Measurements from ENCODE around the gene DHX58.

DNA sequence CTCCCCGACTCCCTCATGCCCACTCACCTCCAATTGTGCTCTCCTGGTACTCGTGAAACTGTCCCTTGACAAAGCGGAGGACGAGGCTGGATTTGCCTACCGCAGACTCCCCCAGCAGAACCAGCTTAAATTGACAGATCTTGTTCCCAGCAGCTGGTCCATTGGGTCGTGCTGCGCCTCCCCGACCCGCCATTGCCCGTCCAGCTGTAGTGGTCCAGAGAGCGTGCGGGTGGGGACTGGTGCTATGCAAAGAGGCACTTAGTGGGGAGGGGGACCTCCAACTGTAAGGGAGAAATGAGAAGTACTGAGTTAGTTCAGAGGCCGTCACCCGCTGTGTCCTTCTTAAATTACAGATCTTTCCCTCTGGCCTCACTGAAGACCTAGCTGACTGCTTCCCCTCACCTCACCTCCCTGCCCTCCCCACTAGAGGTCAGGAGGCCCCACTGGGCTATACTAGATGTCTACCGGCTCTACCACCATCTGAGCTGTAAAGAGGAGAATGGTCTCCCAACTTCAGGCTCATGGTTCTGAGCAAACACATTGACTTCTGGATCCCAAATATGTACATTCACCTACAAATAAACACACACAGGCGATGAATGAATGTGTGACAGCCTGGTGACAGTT lies 17.9 kb upstream of the DHX58 start:
- TF ChIP-seq USF2 (IDR thresholded peaks at IDR 0.05; ENCODE audit: borderline replicate concordance, low read depth, low read length) = no peak
- TF ChIP-seq SIN3A (IDR thresholded peaks at IDR 0.05; ENCODE audit: borderline replicate concordance, low read depth, low read length) = no peak

Data from SK-N-SH (cell line).